Measurements from ENCODE around the gene CLEC2A.

CLEC2A gene

GRCh38 chr12:9869307-9870161, 62.6 kb downstream of the CLEC2A start, which contains the start of gene CLEC2B:
TSS of gene CLEC2B (minus strand) at chr12:9869354.
- peak within 1 kb of the TSS; percentile 56 for H3K4me3 ChIP-seq (ENCODE audit: low read depth, low read length)
- TF ChIP-seq CTCF (IDR thresholded peaks at IDR 0.05; ENCODE audit: low read depth, low read length) = no peak

- peak overlapping the region; percentile 56 for H3K4me3 ChIP-seq (ENCODE audit: low read depth, low read length)
- no peak for TF ChIP-seq CTCF (IDR thresholded peaks at IDR 0.05; ENCODE audit: low read depth, low read length)
Measured at GRCh38 chr12:9868951-9869306, 63.2 kb downstream of the CLEC2A start.

- H3K4me3 ChIP-seq (ENCODE audit: low read depth, low read length) = peak overlapping the region; percentile 56
Measured at GRCh38 chr12:9868311-9868801, 63.8 kb downstream of the CLEC2A start.

GRCh38 chr12:9867531-9867930, 64.6 kb downstream of the CLEC2A start:
- no peak for TF ChIP-seq CTCF (IDR thresholded peaks at IDR 0.05; ENCODE audit: low read depth, low read length)
- H3K4me3 ChIP-seq (ENCODE audit: low read depth, low read length) = peak overlapping the region; percentile 26

More at GRCh38 chr12:9868311-9868801, 63.8 kb downstream of the CLEC2A start:
- TF ChIP-seq CTCF (IDR thresholded peaks at IDR 0.05; ENCODE audit: low read depth, low read length) = no peak

- peak overlapping the region; percentile 11 for H3K4me3 ChIP-seq (ENCODE audit: low read depth, low read length)
- TF ChIP-seq CTCF (IDR thresholded peaks at IDR 0.05; ENCODE audit: low read depth, low read length) = no peak
Measured at GRCh38 chr12:9866860-9867269, 65.3 kb downstream of the CLEC2A start.

GRCh38 chr12:9864913-9865675, 67.1 kb downstream of the CLEC2A start:
- peak overlapping the region; percentile 25 for H3K4me3 ChIP-seq (ENCODE audit: low read depth, low read length)

More at GRCh38 chr12:9864913-9865675, 67.1 kb downstream of the CLEC2A start:
- TF ChIP-seq CTCF (IDR thresholded peaks at IDR 0.05; ENCODE audit: low read depth, low read length) = no peak

Measured in WI38 (cell line).